Keratinocyte (primary cell): ENCODE data around the gene NEK6. TPM values are rescaled to one million over a fixed set of nuclear protein-coding genes. Genes with fewer than 3 reads are reported as not detected.

Experiments used
- DNase-seq: peaks from one replicate; pipeline ENCODE4 v3.0.0-alpha.2; 2011; ENCODE audit warnings: low read depth, missing footprints, low spot score
- FAIRE-seq: peaks from 2 replicates; lab custom pipeline; 2011; peaks lifted over from hg19 to GRCh38; lab: Jason Lieb, UNC
- H2AFZ ChIP-seq: 2 replicates; pipeline ENCODE4 v1.6.0; 2012; ENCODE audit warnings: low read length, control low read depth, inconsistent platforms; ENCODE audit not compliant: control insufficient read depth
- H3K27ac ChIP-seq: 2 replicates; pipeline ENCODE4 v1.5.1; 2011; ENCODE audit warnings: low read length; ENCODE audit not compliant: control insufficient read depth, insufficient read depth
- H3K27me3 ChIP-seq: 3 replicates; pipeline ENCODE4 v1.6.0; 2011; ENCODE audit warnings: low read length; ENCODE audit not compliant: control insufficient read depth, insufficient read depth; ENCODE audit errors: extremely low read depth
- H3K36me3 ChIP-seq, 2 experiments: 2 replicates in 1 of 2; 3 replicates in 1 of 2; pipeline ENCODE4 v1.5.1; 2011; ENCODE audit warnings: low read length in 2 of 2, mild to moderate bottlenecking in 1 of 2; ENCODE audit not compliant: control insufficient read depth in 2 of 2, insufficient read depth in 2 of 2; ENCODE audit errors: extremely low read depth in 1 of 2
- H3K4me1 ChIP-seq: 3 replicates; pipeline ENCODE4 v1.5.1; 2011; ENCODE audit warnings: low read length; ENCODE audit not compliant: control insufficient read depth, insufficient read depth; ENCODE audit errors: extremely low read depth
- H3K4me2 ChIP-seq: 3 replicates; pipeline ENCODE4 v1.6.0; 2011; ENCODE audit warnings: low read depth, low read length; ENCODE audit not compliant: control insufficient read depth, insufficient read depth; ENCODE audit errors: extremely low read depth
- H3K4me3 ChIP-seq, 3 experiments: fragments of 200-600 bp in 1 of 3; sonication (generic) in 1 of 3; 2 replicates in 2 of 3; 3 replicates in 1 of 3; pipeline ENCODE4 v1.5.1; 2011 to 2016; ENCODE audit warnings: low read length in 3 of 3, mild to moderate bottlenecking in 3 of 3, control low read depth in 2 of 3, inconsistent platforms in 1 of 3, low read depth in 1 of 3, mixed read lengths in 1 of 3, mixed run types in 1 of 3, moderate library complexity in 1 of 3; ENCODE audit not compliant: control insufficient read depth in 2 of 3, insufficient read depth in 2 of 3; ENCODE audit errors: extremely low read depth in 1 of 3
- H3K79me2 ChIP-seq: 2 replicates; pipeline ENCODE4 v1.6.0; 2012; ENCODE audit warnings: low read length; ENCODE audit not compliant: control insufficient read depth, insufficient read depth
- H3K9ac ChIP-seq: 3 replicates; pipeline ENCODE4 v1.6.0; 2011; ENCODE audit warnings: low read length; ENCODE audit not compliant: control insufficient read depth, insufficient read depth; ENCODE audit errors: extremely low read depth
- H3K9me1 ChIP-seq: 3 replicates; pipeline ENCODE4 v1.6.0; 2011; ENCODE audit warnings: low read length; ENCODE audit not compliant: control insufficient read depth, insufficient read depth; ENCODE audit errors: extremely low read depth
- H3K9me3 ChIP-seq: 2 replicates; pipeline ENCODE4 v1.5.1; 2012; ENCODE audit warnings: low read depth, low read length; ENCODE audit not compliant: control insufficient read depth
- H4K20me1 ChIP-seq: 3 replicates; pipeline ENCODE4 v1.6.0; 2011; ENCODE audit warnings: low read length; ENCODE audit not compliant: control insufficient read depth, insufficient read depth; ENCODE audit errors: extremely low read depth
- CTCF ChIP-seq, 3 experiments: IDR thresholded peaks in 1 of 3; conservative IDR thresholded peaks in 1 of 3; optimal IDR thresholded peaks in 1 of 3; 2 replicates in 2 of 3; 3 replicates in 1 of 3; pipeline versions ENCODE3 to v1.5.1; 2011; ENCODE audit warnings: low read length in 3 of 3, mild to moderate bottlenecking in 3 of 3, moderate library complexity in 2 of 3, control low read depth in 1 of 3, inconsistent platforms in 1 of 3; ENCODE audit not compliant: insufficient read depth in 2 of 3; ENCODE audit errors: extremely low read depth in 1 of 3
- EZH2 ChIP-seq: IDR thresholded peaks from one replicate; pipeline ENCODE4 v1.6.1; 2012; ENCODE audit warnings: inconsistent platforms, mild to moderate bottlenecking, low read length, moderate library complexity
- dilution Hi-C: fragments of 300-500 bp; cut with MboI; formaldehyde crosslinking; loops from one replicate; pipeline ENCODE4 v1.7.0; 2020; ENCODE audit warnings: low sequenced_read_pairs; ENCODE audit not compliant: extremely low pct_ligation_motif_present
- polyA minus RNA-seq, 3 experiments: library from RNA; depleted of rRNA, polyadenylated mRNA; stranded (reverse); fragments of >200 nt; gene quantifications; 1 replicate in 1 of 3; 2 replicates in 1 of 3; 3 replicates in 1 of 3; pipeline ENCODE4 v1.2.3, GENCODE V29; 2011
- polyA plus RNA-seq, 5 experiments: library from polyadenylated mRNA; depleted of rRNA in 3 of 5; stranded (reverse) in 3 of 5; stranded (forward) in 1 of 5; unstranded in 1 of 5; fragments of >200 nt; gene quantifications; 1 replicate in 1 of 5; 2 replicates in 3 of 5; 3 replicates in 1 of 5; pipeline versions ENCODE4 v1.2.1 to v1.2.3, GENCODE V29; 2011 to 2012; ENCODE audit warnings: missing spikeins in 2 of 5, low read depth in 1 of 5, low replicate concordance in 1 of 5

The NEK6 gene
- polyA plus RNA-seq: 43.5 to 62.3 TPM (median 56.4 TPM) in 3 replicates
- polyA plus RNA-seq (2011; ENCODE audit: low read depth): 23.6 TPM
- 44.1 and 60.2 TPM in 2 replicates for polyA plus RNA-seq (2011; cell fraction: cytosol; rRNA removed)
- 39.8 and 44.0 TPM in 2 replicates for polyA plus RNA-seq (2011; cell fraction: nucleus; rRNA removed)
- 12.1 and 37.2 TPM in 2 replicates for polyA plus RNA-seq (2012; ENCODE audit: low replicate concordance)
- 74.9 to 81.9 TPM (median 80.8 TPM) in 3 replicates for polyA minus RNA-seq
- 36.8 TPM for polyA minus RNA-seq (2011; cell fraction: cytosol; rRNA and poly(A)+ RNA removed)
- polyA minus RNA-seq (2011; cell fraction: nucleus; rRNA and poly(A)+ RNA removed): 15.7 and 27.1 TPM in 2 replicates

DNA sequence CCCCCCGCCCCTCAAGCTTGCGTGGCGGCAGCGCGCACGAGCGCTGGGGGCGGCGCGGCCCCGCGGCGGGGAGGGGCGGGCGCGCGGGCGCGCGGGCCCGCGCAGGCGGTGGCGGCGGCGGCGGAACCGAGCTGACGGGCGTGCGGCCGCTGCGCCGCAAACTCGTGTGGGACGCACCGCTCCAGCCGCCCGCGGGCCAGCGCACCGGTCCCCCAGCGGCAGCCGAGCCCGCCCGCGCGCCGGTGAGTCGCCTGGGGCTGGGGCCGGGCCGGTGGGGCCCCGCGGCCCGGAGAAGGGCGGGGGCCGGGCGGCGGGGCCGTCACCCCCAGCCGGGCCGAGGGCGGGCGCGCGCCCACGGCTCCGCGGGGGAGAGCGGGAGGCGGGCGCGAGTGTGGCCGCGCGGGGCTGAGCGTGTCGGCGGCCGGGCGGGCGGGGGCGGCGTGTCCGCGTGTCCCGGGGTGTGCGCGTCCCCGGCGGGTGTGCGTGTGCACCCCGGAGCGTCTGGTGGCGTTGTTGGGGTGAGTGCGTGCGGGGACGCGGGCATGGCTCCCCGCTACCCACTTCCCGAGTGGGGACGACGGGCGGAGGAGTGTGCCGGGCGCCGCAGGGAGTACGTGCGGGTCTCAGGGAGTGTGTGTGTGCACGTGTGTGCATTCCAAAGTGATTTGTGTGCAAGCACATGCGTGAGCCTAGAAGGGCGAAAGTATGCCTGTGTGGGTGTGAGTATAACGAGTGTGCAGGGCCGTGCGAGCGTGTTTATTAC is at the start of gene NEK6:
NEK6 (plus strand) TSS at position 106 of the 763 bp plus-strand sequence. CDS start 44,016 bp downstream, outside the sequence.
- Histone ChIP-seq H3K27ac (peak within 1 kb of the TSS; percentile 73), H3K4me3 (peak within 1 kb of the TSS; percentile 76 to 84 (median 78)), H2AFZ (no peak within 1 kb of the TSS), H3K9me1 (peaks cover 7% of the 10 kb centered on the region), H3K4me1 (peaks cover 31% of the 10 kb centered on the region), H3K36me3 (peaks cover 0 to 5% of the 10 kb centered on the region in 2 experiments), H4K20me1 (peaks cover 12% of the 10 kb centered on the region), H3K27me3 (no peaks in the 10 kb centered on the region), H3K79me2 (peaks cover 42% of the 10 kb centered on the region), H3K9me3 (no peaks in the 10 kb centered on the region), H3K9ac (peak within 1 kb of the TSS; percentile 92), H3K4me2 (peak within 1 kb of the TSS; percentile 94)
- no peak for FAIRE-seq
- DNase-seq: no peak
- dilution Hi-C loops: no loop called here
- TF ChIP-seq CTCF (optimal IDR thresholded peaks at IDR 0.05 in 1 of 3, IDR thresholded peaks at IDR 0.05 in 1 of 3, conservative IDR thresholded peaks at IDR 0.05 in 1 of 3; ENCODE audit: extremely low read depth in 1 of 3, insufficient read depth in 2 of 3, low read length in 3 of 3) (peak in 1 of 3 experiments; percentile 1), EZH2 (no peak)

- FAIRE-seq (no peak), DNase-seq (no peak)
- no peak overlapping the region for H3K4me2 ChIP-seq
- H2AFZ ChIP-seq: no peak overlapping the region
- dilution Hi-C loops: no loop called here
- H3K9me3 ChIP-seq: no peaks in the 10 kb centered on the region
- no peak overlapping the region for H3K27ac ChIP-seq
- TF ChIP-seq CTCF (optimal IDR thresholded peaks at IDR 0.05 in 1 of 3, IDR thresholded peaks at IDR 0.05 in 1 of 3, conservative IDR thresholded peaks at IDR 0.05 in 1 of 3; ENCODE audit: extremely low read depth in 1 of 3, insufficient read depth in 2 of 3, low read length in 3 of 3): no peak
- no peak for TF ChIP-seq EZH2
- peaks cover 10% of the 10 kb centered on the region for H3K27me3 ChIP-seq
- H3K36me3 ChIP-seq: no peaks in the 10 kb centered on the region
- H4K20me1 ChIP-seq: no peaks in the 10 kb centered on the region
- no peaks in the 10 kb centered on the region for H3K4me1 ChIP-seq
- no peak overlapping the region for H3K4me3 ChIP-seq
- no peak overlapping the region for H3K9ac ChIP-seq
- no peaks in the 10 kb centered on the region for H3K79me2 ChIP-seq
- no peaks in the 10 kb centered on the region for H3K9me1 ChIP-seq
Observed at GRCh38 chr9:124208571-124208970, 49.2 kb upstream of the NEK6 start.
